ENCODE measurements around the gene TOPBP1. TPM values are rescaled to one million over a fixed set of nuclear protein-coding genes. Genes with fewer than 3 reads are reported as not detected.

Gene TOPBP1
- total and polyA plus RNA-seq, 2 donors (not counting 3 experiments of a cell fraction or from before 2014, with no cell fraction given): 23.3 to 42.2 TPM

DNA sequence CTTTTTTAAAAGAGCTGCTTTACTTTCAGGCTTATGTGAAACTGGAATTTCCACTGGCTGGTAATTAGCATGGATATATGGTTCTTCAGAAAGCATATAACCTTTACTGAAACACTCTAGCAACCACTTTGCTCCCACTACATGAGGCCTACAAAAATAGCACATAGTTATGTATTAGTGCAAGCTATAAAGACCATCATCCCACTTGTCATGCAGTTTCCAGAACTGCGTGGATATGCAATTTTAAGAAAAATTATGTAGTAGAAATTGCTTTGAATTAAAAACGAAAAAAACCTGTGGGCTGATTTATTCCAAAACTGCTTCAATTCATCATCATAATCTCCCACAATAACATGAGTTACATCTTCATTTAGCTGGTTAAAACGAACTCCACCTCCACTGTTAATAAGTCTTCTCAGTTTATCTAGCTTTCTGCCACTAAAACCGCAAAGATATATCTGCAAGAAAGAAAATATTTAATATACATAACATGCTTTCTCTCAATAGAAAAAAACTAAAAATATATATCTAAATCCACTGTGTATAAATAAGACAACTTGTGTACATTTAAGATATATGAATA lies 12.2 kb downstream of the TOPBP1 start:
- Histone ChIP-seq H3K9ac (replicated peaks; ENCODE audit: extremely low read depth, insufficient read depth, low read length) (no peak overlapping the region), H3K9me3 (replicated peaks; ENCODE audit: control insufficient read depth, insufficient read depth, low read length) (no peaks in the 10 kb centered on the region), H3K27ac (ENCODE audit: insufficient read depth, low read depth, low read length) (no peak overlapping the region), H4K20me1 (replicated peaks; ENCODE audit: control insufficient read depth, extremely low read depth, insufficient read depth, low read length) (no peaks in the 10 kb centered on the region), H3K36me3 (ENCODE audit: control insufficient read depth in 2 of 2, extremely low read depth in 1 of 2, insufficient read depth in 2 of 2, low read length in 2 of 2) (peaks cover 3 to 5% of the 10 kb centered on the region in 2 experiments), H3K4me2 (ENCODE audit: insufficient read depth, low read length) (no peak overlapping the region), H3K79me2 (ENCODE audit: control insufficient read depth, insufficient read depth, low read length) (no peaks in the 10 kb centered on the region), H3K4me1 (ENCODE audit: control insufficient read depth, extremely low read depth, insufficient read depth, low read length) (peaks cover 26% of the 10 kb centered on the region), H2AFZ (ENCODE audit: low read depth, low read length) (no peak overlapping the region), H3K4me3 (replicated peaks in 1 of 3; ENCODE audit: insufficient read depth in 1 of 3, low read depth in 1 of 3, low read length in 3 of 3) (no peak overlapping the region), H3K27me3 (ENCODE audit: control insufficient read depth in 2 of 2, insufficient read depth in 2 of 2, low read length in 2 of 2) (no peaks in the 10 kb centered on the region), H3K9me1 (replicated peaks; ENCODE audit: control insufficient read depth, extremely low read depth, insufficient read depth, low read length) (no peaks in the 10 kb centered on the region)
- no peak for DNase-seq (ENCODE audit: low read depth, low spot score)
- TF ChIP-seq POLR2AphosphoS5 (IDR thresholded peaks at IDR 0.05; ENCODE audit: insufficient read depth, low read depth, low read length) (no peak), POLR2A (IDR thresholded peaks at IDR 0.05; ENCODE audit: low read depth, low read length) (no peak), EZH2 (IDR thresholded peaks at IDR 0.05; ENCODE audit: borderline replicate concordance, low read depth, low read length, severe bottlenecking) (no peak), JUN (IDR thresholded peaks at IDR 0.05; ENCODE audit: borderline replicate concordance, insufficient read depth, insufficient read length, low read depth) (no peak), FOS (IDR thresholded peaks at IDR 0.05; ENCODE audit: borderline replicate concordance, insufficient read depth, low read length) (no peak), MYC (IDR thresholded peaks at IDR 0.05; ENCODE audit: low read depth, low read length) (no peak), CTCF (IDR thresholded peaks at IDR 0.05; ENCODE audit: extremely low read depth in 1 of 2, insufficient read depth in 1 of 2, low read depth in 1 of 2, low read length in 2 of 2) (no peak), MAX (IDR thresholded peaks at IDR 0.05; ENCODE audit: insufficient read depth, insufficient read length) (no peak), GATA2 (IDR thresholded peaks at IDR 0.05; ENCODE audit: insufficient read depth, insufficient read length, low read depth, low read length) (no peak)
- FAIRE-seq: no peak
- POLR2A ChIA-PET: no interaction called here
- intact Hi-C loops (cut with micrococcal nuclease): no loop called here
- CTCF ChIA-PET: interaction anchor here (0.6 to 1.9 kb wide), 7 partner anchors 14 to 918 kb away, joined by 3 to 4 read pairs (median 3); no protein-coding TSS in a partner anchor
- dilution Hi-C loops (cut with MboI; ENCODE audit: extremely low pct_ligation_motif_present, low sequenced_read_pairs): no loop called here
- no TSS peak for BruUV-seq (replicated peaks)
